NCI-H748 (cell line): ENCODE data around the gene ALCAM.

ENCODE experiments used
- DNase-seq: peaks from one replicate; lab custom pipeline; 2025; ENCODE audit not compliant: unreplicated experiment; lab: John Stamatoyannopoulos, UW

The ALCAM gene

DNA sequence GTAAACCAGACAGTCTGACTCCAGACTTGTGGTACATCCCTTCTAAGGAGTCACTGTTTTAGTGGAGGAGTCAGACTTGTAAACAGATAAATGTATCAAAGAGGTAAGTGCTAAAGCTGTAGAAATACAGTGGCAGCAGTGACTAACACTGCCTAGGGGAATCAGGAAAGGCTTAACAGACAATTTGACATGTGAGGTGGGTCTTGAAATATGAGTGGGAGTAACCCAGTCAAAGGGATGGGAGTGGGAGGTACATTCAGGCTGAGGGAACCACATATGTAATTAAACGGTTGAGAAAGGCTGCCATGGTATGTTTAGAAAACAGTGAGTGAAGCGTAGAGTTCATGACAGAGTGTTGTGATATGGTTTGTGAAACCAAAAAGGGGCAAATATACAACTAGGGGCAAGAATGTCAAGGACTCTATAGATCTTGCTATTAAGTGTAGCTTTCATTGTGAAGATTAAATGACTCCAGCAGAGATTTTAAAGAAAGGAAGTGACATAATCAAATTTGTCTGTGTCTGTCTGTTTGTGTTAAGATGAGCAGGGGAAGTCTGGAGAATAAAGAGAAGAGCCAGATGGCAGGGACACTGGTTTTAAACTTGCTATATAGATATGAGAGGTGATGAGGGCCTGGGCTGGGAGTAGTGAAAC, 11.2 kb upstream of the ALCAM start:
- DNase-seq = no peak

GRCh38 chr3:105356396-105356795, 10.3 kb upstream of the ALCAM start:
- DNase-seq = no peak

GRCh38 chr3:105356988-105357387, 9.7 kb upstream of the ALCAM start:
- no peak for DNase-seq

GRCh38 chr3:105359098-105359762, 7.5 kb upstream of the ALCAM start:
- no peak for DNase-seq

GRCh38 chr3:105360003-105360402, 6.7 kb upstream of the ALCAM start:
- no peak for DNase-seq

GRCh38 chr3:105362021-105362665, 4.6 kb upstream of the ALCAM start:
- DNase-seq = no peak

- DNase-seq = no peak
Measured at GRCh38 chr3:105364128-105364527, 2.6 kb upstream of the ALCAM start.

DNA sequence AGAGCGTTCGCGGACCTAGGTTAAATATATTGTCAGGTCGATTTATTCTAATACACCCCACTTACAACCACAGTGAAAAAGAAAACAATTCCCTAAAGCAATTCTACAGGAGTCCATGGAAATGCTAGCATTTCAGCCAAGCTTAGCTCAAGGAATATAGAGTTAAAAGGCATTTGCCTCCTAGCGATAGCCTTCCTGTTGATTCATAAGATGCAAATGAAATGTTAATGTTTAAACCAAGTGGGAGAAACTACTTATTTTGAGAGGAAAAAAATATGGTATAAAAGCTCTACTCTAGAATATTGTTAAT, 1.7 kb upstream of the ALCAM start:
- peak; percentile 59 for DNase-seq

DNA sequence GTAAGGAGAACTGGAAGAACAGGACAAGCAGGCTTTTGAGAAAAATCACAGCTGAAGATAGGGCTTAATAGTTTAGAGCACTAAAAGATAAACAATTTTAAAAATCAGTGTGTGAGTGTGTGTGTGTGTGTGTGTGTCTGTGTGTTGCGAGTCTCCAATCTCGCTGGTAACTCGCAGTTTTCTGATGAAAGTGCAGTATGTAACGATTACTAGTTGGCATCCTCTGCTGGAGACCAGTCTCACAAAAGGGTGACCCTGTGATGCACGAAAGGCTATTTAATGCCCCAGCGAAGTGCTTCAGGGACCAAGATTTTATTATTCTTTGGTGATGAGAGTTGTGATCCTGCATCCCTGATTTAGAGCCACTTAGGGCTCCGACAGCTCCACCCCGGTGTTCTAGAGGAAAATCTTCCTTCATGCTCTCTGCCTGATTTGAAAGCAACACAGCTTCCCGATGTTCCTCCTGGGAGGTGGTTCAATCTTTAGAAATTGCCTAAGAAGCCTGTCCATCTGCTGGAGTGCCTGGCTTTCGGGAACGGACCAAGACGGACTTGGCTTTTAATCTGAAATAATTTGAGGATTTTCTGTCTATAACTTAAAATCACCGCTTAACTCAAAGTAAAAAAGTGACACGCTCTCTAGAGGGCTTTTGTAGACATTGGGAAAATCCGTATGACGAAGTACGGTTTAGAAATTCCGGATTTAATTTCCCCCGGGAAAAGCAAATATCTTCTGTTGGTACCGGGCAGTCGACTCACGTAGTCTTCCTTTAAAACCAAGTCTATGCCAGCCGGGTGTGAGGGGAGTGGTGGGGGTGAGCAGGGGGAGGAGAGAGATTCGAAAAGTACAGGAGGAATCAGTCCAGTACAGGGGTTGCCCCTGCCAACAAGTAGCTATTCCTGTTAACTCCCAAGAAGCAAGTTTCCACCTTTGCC, 1.1 kb upstream of the ALCAM start:
- peak; percentile 89 for DNase-seq

- peak; percentile 67 for DNase-seq
Measured at GRCh38 chr3:105367063-105367405, 325 bp downstream of the ALCAM start.

GRCh38 chr3:105367406-105368213, 901 bp downstream of the ALCAM start:
- peak; percentile 80 for DNase-seq

- DNase-seq = peak; percentile 87
Measured at GRCh38 chr3:105368566-105369499, 2.1 kb downstream of the ALCAM start.

GRCh38 chr3:105369500-105370371, 3.0 kb downstream of the ALCAM start:
- peak; percentile 76 for DNase-seq

GRCh38 chr3:105373383-105373782, 6.7 kb downstream of the ALCAM start:
- DNase-seq = no peak

DNA sequence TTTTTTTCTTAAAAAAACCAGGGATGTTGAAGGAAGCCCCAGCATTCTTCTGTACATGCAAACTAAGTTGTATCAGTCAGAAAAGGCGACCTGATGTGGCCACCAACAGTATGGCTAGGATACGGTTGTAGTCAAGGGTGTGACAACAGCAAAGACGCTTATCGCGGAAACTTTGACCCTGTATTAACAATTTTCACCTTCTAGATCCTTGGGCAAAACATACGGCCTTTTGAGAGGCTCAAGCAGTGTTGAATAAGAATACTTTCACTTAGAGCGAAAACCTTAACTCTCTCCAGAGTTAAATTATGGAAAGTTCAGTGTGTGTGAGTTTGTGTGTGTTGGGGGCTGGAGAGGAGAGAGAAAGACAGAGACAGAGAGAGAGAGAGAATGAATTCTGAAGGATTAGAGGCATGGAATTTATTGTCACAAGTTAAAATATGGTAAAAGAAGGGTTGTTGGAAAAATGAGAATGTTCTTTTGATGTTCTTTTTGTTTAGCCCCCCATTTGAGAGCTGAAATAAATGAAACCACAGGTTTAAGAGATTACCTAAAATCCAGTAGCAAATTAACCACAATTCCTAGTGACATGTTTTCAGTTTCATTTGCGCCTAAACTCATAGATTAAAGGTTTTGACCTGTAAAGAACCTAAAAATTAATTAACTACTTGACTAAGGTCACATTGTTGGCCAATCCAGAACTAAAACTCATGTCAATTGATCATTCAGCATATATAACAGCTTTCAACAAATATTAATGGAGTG, 9.2 kb downstream of the ALCAM start:
- no peak for DNase-seq

GRCh38 chr3:105377716-105378115, 11.0 kb downstream of the ALCAM start:
- no peak for DNase-seq

- DNase-seq = no peak
Measured at GRCh38 chr3:105385179-105385578, 18.5 kb downstream of the ALCAM start.
